Neural crest cell (in vitro differentiated cells): ENCODE measurements around the gene PHIP. TPM values are rescaled to one million over a fixed set of nuclear protein-coding genes. Genes with fewer than 3 reads are reported as not detected.

Experiments
- DNase-seq: peaks from one replicate; pipeline ENCODE4 v3.0.0; 2021; ENCODE audit warnings: low read depth, mixed read lengths, low spot score
- H3K27ac Mint-ChIP-seq: one replicate; pipeline ENCODE4 v1.8.0; 2021; ENCODE audit warnings: mild to moderate bottlenecking, mixed read lengths; ENCODE audit not compliant: unreplicated experiment
- H3K27me3 Mint-ChIP-seq: 2 replicates; pipeline ENCODE4 v1.8.0; 2021; ENCODE audit warnings: low read depth, mild to moderate bottlenecking, mixed read lengths
- H3K36me3 Mint-ChIP-seq: 2 replicates; pipeline ENCODE4 v1.8.0; 2021; ENCODE audit warnings: low read depth, mild to moderate bottlenecking, mixed read lengths
- H3K4me1 Mint-ChIP-seq: 2 replicates; pipeline ENCODE4 v1.8.0; 2021; ENCODE audit warnings: mixed read lengths
- H3K4me3 Mint-ChIP-seq: one replicate; pipeline ENCODE4 v1.8.0; 2021; ENCODE audit warnings: mild to moderate bottlenecking, mixed read lengths
- H3K9me3 Mint-ChIP-seq: 2 replicates; pipeline ENCODE4 v1.8.0; 2021; ENCODE audit warnings: mixed read lengths
- CTCF ChIP-seq: fragments of 200-600 bp; sonication (generic); conservative IDR thresholded peaks from 2 replicates; pipeline ENCODE4 v1.5.0; 2021; ENCODE audit warnings: antibody characterized with exemption, mild to moderate bottlenecking
- total RNA-seq: library from RNA; stranded (reverse); gene quantifications from 2 replicates; pipeline ENCODE4 v1.2.1, GENCODE V29; 2021

The PHIP gene
- total RNA-seq, 1 donor from 2014 or later, result 50.0 TPM

GRCh38 chr6:78966542-78966941, 111.5 kb downstream of the PHIP start:
- Mint-ChIP-seq H3K27me3 (no peaks in the 10 kb centered on the region), H3K9me3 (no peaks in the 10 kb centered on the region), H3K36me3 (peaks cover 39% of the 10 kb centered on the region), H3K4me3 (no peak overlapping the region), H3K27ac (no peak overlapping the region), H3K4me1 (peaks cover 4% of the 10 kb centered on the region)
- TF ChIP-seq CTCF, result no peak
- no peak for DNase-seq

GRCh38 chr6:78962448-78962847, 115.6 kb downstream of the PHIP start:
- no peak overlapping the region for H3K27ac Mint-ChIP-seq
- H3K4me3 Mint-ChIP-seq, result no peak overlapping the region
- no peaks in the 10 kb centered on the region for H3K9me3 Mint-ChIP-seq
- TF ChIP-seq CTCF, result no peak
- H3K36me3 Mint-ChIP-seq, result peaks cover 27% of the 10 kb centered on the region
- H3K4me1 Mint-ChIP-seq, result no peaks in the 10 kb centered on the region
- no peak for DNase-seq
- H3K27me3 Mint-ChIP-seq, result no peaks in the 10 kb centered on the region

GRCh38 chr6:78954740-78955139, 123.3 kb downstream of the PHIP start:
- DNase-seq, result no peak
- peaks cover 57% of the 10 kb centered on the region for H3K36me3 Mint-ChIP-seq

DNA sequence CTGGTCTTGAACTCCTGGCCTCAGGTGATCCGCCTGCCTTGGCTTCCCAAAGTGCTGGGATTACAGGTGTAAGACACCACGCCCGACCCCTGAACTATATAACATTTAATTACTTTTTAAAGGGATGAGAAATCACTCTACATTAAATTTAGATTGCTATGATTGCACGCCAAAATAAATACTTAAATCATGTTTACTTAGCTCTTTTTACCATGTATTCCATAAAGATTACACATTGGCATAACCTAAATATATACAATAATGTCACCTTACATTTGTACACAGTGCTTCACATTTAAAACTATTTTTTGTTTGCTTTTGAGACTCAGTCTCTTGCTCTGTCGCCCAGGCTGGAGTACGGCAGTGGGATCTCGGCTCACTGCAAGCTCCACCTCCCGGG, 124.3 kb downstream of the PHIP start:
- H3K9me3 Mint-ChIP-seq, result peaks cover 24% of the 10 kb centered on the region
- DNase-seq, result no peak
- no peak for TF ChIP-seq CTCF
- H3K36me3 Mint-ChIP-seq, result peaks cover 62% of the 10 kb centered on the region
- H3K4me3 Mint-ChIP-seq, result no peak overlapping the region
- H3K4me1 Mint-ChIP-seq, result no peaks in the 10 kb centered on the region
- H3K27ac Mint-ChIP-seq, result no peak overlapping the region
- no peaks in the 10 kb centered on the region for H3K27me3 Mint-ChIP-seq

More at GRCh38 chr6:78954740-78955139, 123.3 kb downstream of the PHIP start:
- Mint-ChIP-seq H3K27ac (no peak overlapping the region), H3K4me1 (no peaks in the 10 kb centered on the region), H3K9me3 (peaks cover 20% of the 10 kb centered on the region), H3K27me3 (no peaks in the 10 kb centered on the region), H3K4me3 (no peak overlapping the region)
- no peak for TF ChIP-seq CTCF

- TF ChIP-seq CTCF, result no peak
- Mint-ChIP-seq H3K27ac (no peak overlapping the region), H3K36me3 (peaks cover 73% of the 10 kb centered on the region), H3K4me3 (peak overlapping the region; percentile 7), H3K27me3 (no peaks in the 10 kb centered on the region), H3K9me3 (peaks cover 25% of the 10 kb centered on the region), H3K4me1 (no peaks in the 10 kb centered on the region)
- DNase-seq, result no peak
Measured at GRCh38 chr6:78952362-78952761, 125.7 kb downstream of the PHIP start.

- no peaks in the 10 kb centered on the region for H3K4me1 Mint-ChIP-seq
- peaks cover 69% of the 10 kb centered on the region for H3K36me3 Mint-ChIP-seq
- H3K27ac Mint-ChIP-seq, result no peak overlapping the region
- H3K9me3 Mint-ChIP-seq, result peaks cover 25% of the 10 kb centered on the region
- H3K27me3 Mint-ChIP-seq, result no peaks in the 10 kb centered on the region
- TF ChIP-seq CTCF, result no peak
- H3K4me3 Mint-ChIP-seq, result no peak overlapping the region
- no peak for DNase-seq
Measured at GRCh38 chr6:78948785-78949184, 129.3 kb downstream of the PHIP start.
